ENCODE measurements around the gene CCDC85A. TPM values are rescaled to one million over a fixed set of nuclear protein-coding genes. Genes with fewer than 3 reads are reported as not detected.

The CCDC85A gene
- total and polyA plus RNA-seq, 2 of the 4 experiments (the other 2 are of a cell fraction), result 1.1 to 2.2 TPM

DNA sequence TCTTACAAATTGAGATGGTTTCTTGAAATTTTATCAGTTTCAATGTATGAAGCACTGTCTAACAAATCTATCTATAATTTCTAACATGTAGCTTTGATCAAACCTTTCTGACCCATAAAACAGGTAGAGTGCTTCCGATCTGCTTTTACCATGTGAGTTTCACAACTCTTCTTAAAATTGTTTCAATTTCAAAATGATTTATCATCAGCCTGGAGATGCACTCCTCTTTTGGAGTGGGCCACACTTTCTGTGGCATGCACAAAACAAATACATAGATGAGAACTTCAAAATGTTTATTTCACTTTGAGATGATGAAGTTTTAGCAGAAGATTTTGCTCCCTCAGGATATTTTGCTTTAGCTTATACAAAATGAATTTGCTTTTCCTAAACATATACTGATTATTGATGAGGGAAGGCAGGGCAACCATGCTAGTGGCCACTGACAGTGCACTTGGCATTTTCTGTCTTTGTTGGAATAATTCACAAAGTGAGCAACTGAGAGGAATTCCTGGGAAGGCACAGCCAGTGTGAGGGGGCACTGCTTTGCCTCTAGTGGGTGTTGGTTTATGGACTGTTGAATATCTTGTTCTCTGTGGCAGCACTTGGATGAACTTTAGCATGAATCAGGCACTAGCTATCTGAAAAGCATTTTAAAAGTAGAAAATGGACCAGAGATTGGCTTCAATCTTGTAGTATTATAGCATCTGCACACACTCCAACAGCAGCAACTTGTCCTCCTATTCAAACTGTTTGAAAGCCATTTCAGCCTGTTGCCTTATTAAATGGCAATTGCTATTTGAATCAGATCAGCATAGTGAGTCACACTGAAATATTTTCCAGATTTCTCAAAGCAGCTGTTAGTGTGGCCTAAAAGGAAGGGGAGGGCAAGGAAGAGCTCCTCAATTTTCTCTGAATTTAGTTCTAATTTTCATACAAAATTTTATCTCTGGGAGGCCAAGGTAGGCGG lies 193.2 kb downstream of the CCDC85A start:
- CTCF ChIA-PET, result no interaction called here
- Histone ChIP-seq H2AK9ac (replicated peaks; ENCODE audit: low read depth, low read length, poor library complexity) (no peak overlapping the region), H3K79me1 (ENCODE audit: low read depth in 1 of 2, low read length in 2 of 2) (no peaks in the 10 kb centered on the region), H2BK15ac (ENCODE audit: low read depth, low read length) (no peak overlapping the region), H3K9ac (ENCODE audit: low read depth, low read length) (no peak overlapping the region), H3K18ac (ENCODE audit: low read depth, low read length) (no peak overlapping the region), H3K9me1 (ENCODE audit: insufficient read depth, low read length) (no peaks in the 10 kb centered on the region), H2AK5ac (ENCODE audit: low read depth, low read length) (no peak overlapping the region), H3K4me2 (ENCODE audit: low read depth, low read length) (no peak overlapping the region), H3K36me3 (ENCODE audit: control insufficient read depth, insufficient read depth, low read length) (no peaks in the 10 kb centered on the region), H2BK120ac (ENCODE audit: low read depth, low read length) (no peak overlapping the region), H3K9me3 (ENCODE audit: control insufficient read depth, insufficient read depth, low read length) (peaks cover 11% of the 10 kb centered on the region), H3K4me3 (ENCODE audit: insufficient read depth, low read depth, low read length) (no peak overlapping the region), H3K23ac (ENCODE audit: low read depth, low read length) (no peak overlapping the region), H4K5ac (ENCODE audit: low read depth, low read length) (no peak overlapping the region), H3K56ac (ENCODE audit: extremely low read depth, insufficient read depth, low read length) (no peak overlapping the region), H2AFZ (replicated peaks; ENCODE audit: low read length, poor library complexity) (no peak overlapping the region), H4K8ac (ENCODE audit: low read depth in 2 of 2, low read length in 2 of 2) (no peak overlapping the region), H4K91ac (ENCODE audit: insufficient read depth, low read depth, low read length) (no peak overlapping the region), H4K20me1 (ENCODE audit: insufficient read depth, low read length) (no peaks in the 10 kb centered on the region), H2BK20ac (ENCODE audit: low read depth, low read length) (no peak overlapping the region), H3K4me1 (ENCODE audit: control insufficient read depth, insufficient read depth, low read length) (no peaks in the 10 kb centered on the region), H3K14ac (replicated peaks; ENCODE audit: low read depth, low read length) (no peak overlapping the region), H2BK5ac (ENCODE audit: low read depth, low read length, poor library complexity, severe bottlenecking) (no peak overlapping the region), H3K27ac (ENCODE audit: insufficient read depth, low read length) (no peak overlapping the region), H3K4ac (ENCODE audit: low read depth, low read length) (no peak overlapping the region), H3K27me3 (ENCODE audit: control insufficient read depth, insufficient read depth, low read length) (no peaks in the 10 kb centered on the region)
- 80% methylated on average over 1 of the region's 2 CpGs; no CpG with 5 or more reads in 1 of the 2 experiments for WGBS, 2 experiments (ENCODE audit: extremely low coverage in 2 of 2, insufficient read length in 1 of 2)
- ATAC-seq (ENCODE audit: low read depth) (no peak), DNase-seq (no peak)
- in situ Hi-C loops (cut with MboI; ENCODE audit: low sequenced_read_pairs), result no loop called here
- POLR2A ChIA-PET (ENCODE audit: unreplicated experiment), result no interaction called here
- dilution Hi-C loops (cut with HindIII; ENCODE audit: low sequenced_read_pairs, unreplicated experiment), result no loop called here
- intact Hi-C loops (cut with micrococcal nuclease), result no loop called here
- BruUV-seq (replicated peaks), result no TSS peak
- TF ChIP-seq NFE2L2 (IDR thresholded peaks at IDR 0.05; ENCODE audit: low read depth, low read length), result no peak
- no peak for TF ChIP-seq RCOR1 (IDR thresholded peaks at IDR 0.05; ENCODE audit: insufficient replicate concordance, low read length)
- TF ChIP-seq ELK1 (IDR thresholded peaks at IDR 0.05; ENCODE audit: borderline replicate concordance, low read depth, low read length), result no peak
- no peak for TF ChIP-seq CHD1 (IDR thresholded peaks at IDR 0.05; ENCODE audit: low read depth, low read length)
- TF ChIP-seq MAFK (IDR thresholded peaks at IDR 0.05; ENCODE audit: low read depth, low read length), result no peak
- no peak for TF ChIP-seq BHLHE40 (IDR thresholded peaks at IDR 0.05; ENCODE audit: low read depth, low read length)
- no peak for TF ChIP-seq FOS (IDR thresholded peaks at IDR 0.05; ENCODE audit: low read depth, low read length)
- TF ChIP-seq RAD21 (IDR thresholded peaks at IDR 0.05; ENCODE audit: low read length), result no peak
- TF ChIP-seq CEBPB (IDR thresholded peaks at IDR 0.05; ENCODE audit: low read depth, low read length), result no peak
- TF ChIP-seq MXI1 (IDR thresholded peaks at IDR 0.05; ENCODE audit: borderline replicate concordance, low read depth, low read length), result no peak
- TF ChIP-seq MAZ (IDR thresholded peaks at IDR 0.05; ENCODE audit: borderline replicate concordance, low read depth, low read length), result no peak
- no peak for TF ChIP-seq RFX5 (IDR thresholded peaks at IDR 0.05; ENCODE audit: low read depth, low read length)
- no peak for TF ChIP-seq CTCF (conservative IDR thresholded peaks at IDR 0.05; ENCODE audit: low read depth, low read length)
- no peak for TF ChIP-seq POLR2A (IDR thresholded peaks at IDR 0.05; ENCODE audit: low read depth, low read length)
- no peak for TF ChIP-seq SMC3 (IDR thresholded peaks at IDR 0.05; ENCODE audit: low read depth, low read length)

Measured in IMR-90 (cell line).